ENCODE measurements around the gene DRD2.

DRD2 gene

GRCh38 chr11:113481672-113482071 is 6.5 kb upstream of the DRD2 start:
- no peak for FAIRE-seq

- FAIRE-seq, result no peak
These were observed 6.0 kb upstream of the DRD2 start for GRCh38 chr11:113481226-113481625.

- FAIRE-seq, result no peak
These were observed 2.1 kb upstream of the DRD2 start for GRCh38 chr11:113477321-113477720.

GRCh38 chr11:113476553-113476952 is 1.4 kb upstream of the DRD2 start:
- FAIRE-seq, result no peak

- no peak for FAIRE-seq
These were observed 637 bp downstream of the DRD2 start for GRCh38 chr11:113474362-113475159.

- FAIRE-seq, result no peak
These were observed 1.2 kb downstream of the DRD2 start for GRCh38 chr11:113473983-113474361.

- FAIRE-seq, result no peak
These were observed 2.7 kb downstream of the DRD2 start for GRCh38 chr11:113472471-113472870.

- FAIRE-seq, result no peak
These were observed 5.0 kb downstream of the DRD2 start for GRCh38 chr11:113470233-113470632.

GRCh38 chr11:113468726-113469345 is 6.4 kb downstream of the DRD2 start:
- no peak for FAIRE-seq

- no peak for FAIRE-seq
These were observed 7.7 kb downstream of the DRD2 start for GRCh38 chr11:113467545-113467944.

- no peak for FAIRE-seq
These were observed 9.4 kb downstream of the DRD2 start for GRCh38 chr11:113465786-113466185.

GRCh38 chr11:113464416-113464815 is 10.8 kb downstream of the DRD2 start:
- no peak for FAIRE-seq

GRCh38 chr11:113462830-113463229 is 12.4 kb downstream of the DRD2 start:
- no peak for FAIRE-seq

- FAIRE-seq, result no peak
These were observed 13.6 kb downstream of the DRD2 start for GRCh38 chr11:113461639-113462038.

GRCh38 chr11:113460469-113460868 is 14.7 kb downstream of the DRD2 start:
- FAIRE-seq, result no peak

- FAIRE-seq, result no peak
These were observed 17.0 kb downstream of the DRD2 start for GRCh38 chr11:113458189-113458588.

GRCh38 chr11:113457784-113458183 is 17.4 kb downstream of the DRD2 start:
- no peak for FAIRE-seq

- no peak for FAIRE-seq
These were observed 20.7 kb downstream of the DRD2 start for GRCh38 chr11:113454455-113454854.

- no peak for FAIRE-seq
These were observed 25.5 kb downstream of the DRD2 start for GRCh38 chr11:113449743-113450142.

GRCh38 chr11:113448316-113448677 is 26.9 kb downstream of the DRD2 start:
- no peak for FAIRE-seq

- no peak for FAIRE-seq
These were observed 27.4 kb downstream of the DRD2 start for GRCh38 chr11:113447621-113448315.

GRCh38 chr11:113446938-113447337 is 28.3 kb downstream of the DRD2 start:
- FAIRE-seq, result no peak

- FAIRE-seq, result no peak
These were observed 29.1 kb downstream of the DRD2 start for GRCh38 chr11:113446112-113446511.

GRCh38 chr11:113444502-113445123 is 30.6 kb downstream of the DRD2 start:
- no peak for FAIRE-seq

All from G401.6 (cell line).